Stimulated activated CD8-positive, alpha-beta memory T cell treated with anti-CD3 and anti-CD28 coated beads, Interleukin-15, amount 100 ng/mL, for 48 hours (primary cell): ENCODE measurements around the gene MYH9.
"Not testable (repeated sequence)": the region's sequence is repeated elsewhere in the genome, so short reads cannot be mapped to it uniquely, and the experiment has no call there.

Source experiments
- DNase-seq, 2 donors: peaks; one replicate each; pipeline ENCODE4 v3.0.0-alpha.2; 2020; ENCODE audit warnings: low read depth in 2 of 2

The MYH9 gene

GRCh38 chr22:36291831-36292740 lies 95.7 kb downstream of the MYH9 start:
- DNase-seq: no peak

GRCh38 chr22:36290391-36291075 lies 97.2 kb downstream of the MYH9 start:
- not testable (repeated sequence) for DNase-seq

DNA sequence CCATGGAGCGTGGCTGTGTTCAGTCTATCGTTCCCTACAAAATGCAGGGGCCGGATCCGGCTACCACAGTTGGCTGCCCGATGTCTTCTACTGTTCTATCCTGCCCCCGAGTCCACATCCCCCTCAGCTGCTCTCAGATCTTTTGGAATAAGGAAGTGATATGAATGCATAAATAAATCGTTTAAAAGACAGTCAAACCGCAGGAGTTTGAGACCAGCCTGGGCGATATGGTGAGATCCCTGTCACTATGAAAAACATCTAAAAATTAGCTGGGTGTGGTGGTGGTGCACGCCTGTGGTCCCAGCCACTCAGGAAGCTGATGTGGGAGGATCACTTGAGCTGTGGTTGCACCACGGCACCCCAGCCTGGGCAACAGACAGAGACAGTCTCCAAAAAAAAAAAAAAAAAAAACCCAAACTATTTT lies 97.8 kb downstream of the MYH9 start:
- DNase-seq: not testable (repeated sequence)

- DNase-seq: no peak
Measured at GRCh38 chr22:36289406-36289870, 98.3 kb downstream of the MYH9 start.

GRCh38 chr22:36288571-36289405 lies 99.0 kb downstream of the MYH9 start:
- DNase-seq: no peak

- DNase-seq: no peak
Measured at GRCh38 chr22:36287881-36288515, 99.8 kb downstream of the MYH9 start.

DNA sequence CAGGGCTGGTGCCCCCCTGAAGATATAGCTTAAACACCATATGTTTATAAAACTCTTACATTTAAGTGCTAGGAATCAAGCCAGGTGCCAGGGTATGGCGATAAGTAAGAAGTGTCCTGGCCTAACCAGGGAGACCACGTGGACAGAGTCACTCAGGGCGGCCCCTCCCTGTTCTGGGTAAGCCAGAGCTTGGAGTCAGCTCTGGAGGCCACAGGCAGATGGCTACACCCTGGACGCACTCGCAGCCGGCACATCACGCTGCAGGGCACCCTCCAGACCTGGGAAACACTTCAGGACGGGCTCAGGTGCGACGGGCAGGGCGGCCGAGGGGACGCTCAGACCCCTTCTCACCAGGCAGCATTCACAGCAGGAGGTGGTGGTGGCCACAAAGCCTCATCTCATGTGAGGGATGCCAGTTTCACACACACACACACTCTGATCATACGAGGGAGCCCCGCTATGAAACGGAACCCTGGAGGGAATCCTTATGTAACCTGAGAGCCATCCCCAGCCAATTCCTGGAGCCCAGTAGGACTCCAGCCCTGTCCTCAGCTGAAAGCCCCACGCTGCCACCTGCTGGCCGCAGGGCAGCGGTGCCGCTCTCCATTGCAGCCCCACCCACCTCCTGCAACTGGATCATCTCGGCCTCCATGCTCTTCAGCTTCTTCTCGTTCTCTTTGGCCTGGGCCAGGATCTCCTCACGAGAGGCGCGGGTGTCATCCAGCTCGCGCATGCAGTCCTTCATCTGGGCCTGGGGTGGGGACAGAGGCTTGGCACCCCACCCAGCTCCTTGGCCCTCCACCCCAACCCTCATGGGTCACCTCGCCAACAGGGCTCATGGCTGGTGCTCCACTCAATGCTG lies 101.4 kb downstream of the MYH9 start:
- DNase-seq: peak; percentile 46 to 54

GRCh38 chr22:36285545-36285944 lies 102.2 kb downstream of the MYH9 start:
- no peak for DNase-seq

GRCh38 chr22:36285017-36285416 lies 102.8 kb downstream of the MYH9 start:
- no peak for DNase-seq

- no peak for DNase-seq
Measured at GRCh38 chr22:36284171-36284571, 103.6 kb downstream of the MYH9 start.

- no peak for DNase-seq
Measured at GRCh38 chr22:36282328-36282831, 105.4 kb downstream of the MYH9 start.

GRCh38 chr22:36281781-36282327 lies 105.9 kb downstream of the MYH9 start:
- no peak for DNase-seq

DNA sequence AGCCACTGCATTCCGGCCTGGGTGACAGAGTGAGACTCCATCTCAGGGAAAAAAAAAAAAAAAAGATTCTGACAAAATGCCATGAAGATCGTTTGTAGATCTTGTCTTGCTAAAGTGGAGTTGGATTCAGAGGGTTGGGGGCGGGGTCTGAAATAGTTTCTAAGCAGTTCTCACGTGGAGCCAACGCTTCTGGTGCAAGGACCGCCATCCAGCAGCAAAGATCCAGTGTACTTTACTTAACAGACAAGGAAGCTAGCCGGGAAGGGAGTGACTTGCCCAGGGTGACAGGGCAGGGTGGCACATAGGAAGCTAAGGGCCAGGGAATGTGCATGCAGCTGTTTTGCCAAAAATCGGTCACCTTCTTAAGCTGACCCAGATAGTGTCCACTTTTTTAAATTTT lies 107.4 kb downstream of the MYH9 start:
- DNase-seq: no peak

DNA sequence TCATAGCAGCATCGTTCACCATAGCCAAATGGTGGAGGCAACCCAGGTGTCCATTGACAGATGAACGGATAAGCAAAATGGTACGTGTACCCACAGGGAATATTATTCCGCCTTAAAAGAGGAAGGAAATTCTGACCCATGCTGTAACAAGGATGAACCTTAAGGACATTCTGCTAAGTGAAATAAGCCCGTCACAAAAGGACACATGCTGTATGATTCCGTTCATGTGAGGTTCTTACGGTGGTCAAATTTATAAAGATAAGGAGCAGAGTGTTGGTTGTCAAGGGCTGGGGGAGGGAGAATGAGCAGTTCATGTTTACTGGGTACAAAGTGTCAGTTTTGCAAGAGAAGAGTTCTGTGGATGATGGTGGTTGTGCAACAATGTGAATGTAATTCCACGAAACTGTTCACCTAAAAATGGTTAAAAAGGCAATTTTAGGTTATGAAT lies 108.5 kb downstream of the MYH9 start:
- DNase-seq: no peak

DNA sequence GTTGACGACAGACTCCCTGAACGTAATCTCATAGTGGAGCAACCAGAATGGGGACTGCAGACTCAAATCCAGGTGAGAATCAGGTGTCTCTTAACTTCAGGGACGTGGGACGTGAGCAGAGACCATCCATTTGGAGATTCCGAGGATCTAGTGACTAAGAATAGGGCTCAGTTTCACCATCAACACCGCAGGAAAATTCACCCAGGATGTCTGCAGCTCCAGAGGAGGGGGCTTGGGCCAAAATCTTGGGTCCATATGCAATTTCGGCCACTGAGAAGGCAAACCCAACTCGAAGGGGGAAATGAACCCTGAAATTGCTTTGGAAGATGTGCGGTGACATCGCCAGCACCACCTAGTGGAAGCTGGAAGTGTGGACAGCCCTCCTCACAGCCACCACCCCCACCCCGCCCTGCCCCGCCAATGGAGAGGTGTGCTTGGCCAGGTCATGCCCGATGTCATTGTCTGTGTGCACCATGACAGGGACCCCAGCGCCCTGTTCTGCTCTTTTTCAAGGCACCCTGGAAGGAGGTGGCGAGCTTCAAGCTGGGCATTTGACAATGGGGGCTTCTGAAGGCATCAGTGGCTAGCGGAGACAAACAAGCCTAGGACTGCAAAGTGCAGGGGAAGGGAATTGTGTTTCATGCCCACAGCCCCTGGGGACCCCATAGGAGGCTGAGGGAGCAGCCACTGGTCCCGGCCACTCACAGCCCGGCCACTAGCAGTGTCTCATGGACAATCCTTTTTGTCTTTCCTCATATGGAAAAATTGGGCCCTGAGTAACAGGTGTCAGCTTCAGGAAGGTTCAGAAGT lies 110.1 kb downstream of the MYH9 start:
- DNase-seq: peak; percentile 44 to 60

DNA sequence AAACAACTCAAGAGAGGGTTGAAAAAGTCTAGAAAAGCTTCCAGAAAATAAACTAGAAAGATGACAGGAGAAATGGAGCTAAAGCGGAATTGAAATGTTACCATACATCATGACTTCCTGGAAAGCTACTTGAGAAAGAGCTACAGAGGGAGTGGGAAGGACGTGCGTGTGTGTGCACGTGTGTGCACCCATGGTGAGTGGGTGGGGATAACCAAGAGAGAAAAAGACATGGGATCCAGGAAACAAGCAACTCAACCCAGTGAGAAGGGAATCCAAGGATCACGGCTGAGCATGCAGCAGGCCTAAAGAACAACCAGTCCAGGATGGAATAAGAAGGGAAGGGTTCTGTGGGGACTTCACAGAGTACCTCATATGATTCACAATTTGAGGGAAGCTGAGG lies 113.2 kb downstream of the MYH9 start:
- no peak for DNase-seq

DNA sequence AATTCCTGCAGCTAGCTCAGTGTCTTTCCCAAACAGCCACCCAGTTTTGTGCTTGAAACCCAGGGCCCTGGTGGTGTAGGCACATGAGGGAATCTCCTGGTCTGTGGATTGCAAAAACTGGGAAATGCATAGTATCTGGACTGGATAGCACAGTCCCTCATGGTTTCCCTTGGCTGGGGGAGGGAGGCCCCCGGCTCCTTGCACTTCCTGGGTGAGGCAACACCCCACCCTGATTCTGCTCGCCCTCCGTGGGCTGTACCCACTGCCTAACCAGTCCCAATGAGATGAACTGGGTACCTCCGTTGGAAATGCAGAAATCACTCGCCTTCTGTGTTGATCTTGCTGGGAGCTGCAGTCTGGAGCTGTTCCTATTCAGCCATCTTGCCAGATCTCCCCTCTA lies 115.8 kb downstream of the MYH9 start:
- not testable (repeated sequence) for DNase-seq

- not testable (repeated sequence) for DNase-seq
Measured at GRCh38 chr22:36271231-36271630, 116.5 kb downstream of the MYH9 start.

GRCh38 chr22:36267896-36268485 lies 119.8 kb downstream of the MYH9 start:
- DNase-seq: no peak
